Activated CD8-positive, alpha-beta T cell treated with anti-CD3 and anti-CD28 coated beads, Interleukin-2, amount 10 ng/mL, durations not matched to agents 7 days and 5 days (primary cell): ENCODE results near the gene LILRA1. TPM values are rescaled to one million over a fixed set of nuclear protein-coding genes. Genes with fewer than 3 reads are reported as not detected.
"Not testable (repeated sequence)": the region's sequence is repeated elsewhere in the genome, so short reads cannot be mapped to it uniquely, and the experiment has no call there.

ENCODE experiments used
- ATAC-seq: fragments of 150-1000 bp; cut with Tn5 transposase; one replicate; pipeline ENCODE4 v1.10.0; 2021; ENCODE audit warnings: moderate library complexity
- CTCF ChIA-PET: fragments of 350-600 bp; sonication (Branson Sonifier 250); formaldehyde crosslinking; loops from one replicate; lab custom pipeline; 2021; ENCODE audit warnings: antibody characterized with exemption; lab: Charles Lee
- POLR2A ChIA-PET: fragments of 350-600 bp; sonication (Branson Sonifier 250); formaldehyde crosslinking; loops from one replicate; lab custom pipeline; 2021; ENCODE audit warnings: antibody characterized with exemption; lab: Charles Lee
- DNase-seq: peaks from one replicate; pipeline ENCODE4 v3.0.0-alpha.2; 2020
- H3K27ac Mint-ChIP-seq: one replicate; pipeline ENCODE4 v1.8.0; 2021; ENCODE audit warnings: mild to moderate bottlenecking, mixed read lengths
- H3K27me3 Mint-ChIP-seq: one replicate; pipeline ENCODE4 v1.8.0; 2021; ENCODE audit warnings: low read depth, mixed read lengths
- H3K36me3 Mint-ChIP-seq: one replicate; pipeline ENCODE4 v1.8.0; 2021; ENCODE audit warnings: low read depth, mixed read lengths
- H3K4me1 Mint-ChIP-seq: one replicate; pipeline ENCODE4 v1.8.0; 2021; ENCODE audit warnings: low read depth, mixed read lengths
- H3K4me3 Mint-ChIP-seq: one replicate; pipeline ENCODE4 v1.8.0; 2021; ENCODE audit warnings: mild to moderate bottlenecking, mixed read lengths
- H3K9me3 Mint-ChIP-seq: one replicate; pipeline ENCODE4 v1.8.0; 2022; ENCODE audit warnings: mixed read lengths; ENCODE audit not compliant: insufficient read depth
- total RNA-seq, 2 experiments: library from RNA; stranded (reverse); gene quantifications; one replicate each; pipeline ENCODE4 v1.2.3, GENCODE V29; 2021

LILRA1 gene
- total RNA-seq, 2 experiments from 2014 or later = not detected

DNA sequence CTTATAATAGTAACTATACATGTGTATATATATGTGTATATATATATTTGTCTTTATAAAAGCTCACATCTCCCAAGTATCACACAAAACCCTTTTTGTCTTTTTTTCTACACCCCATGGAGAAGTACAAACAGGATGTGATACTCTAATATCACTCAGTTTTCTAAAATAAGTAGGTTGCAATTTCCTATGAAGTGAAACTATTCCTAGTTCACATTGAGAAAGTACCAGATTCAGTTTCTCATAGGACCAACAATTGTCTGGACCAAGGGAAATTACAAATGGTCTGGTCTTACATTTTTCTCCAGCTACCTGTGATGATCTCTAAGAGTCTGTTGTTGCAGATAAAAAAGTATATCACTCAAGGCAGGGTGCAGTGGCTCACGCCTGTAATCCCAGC is 19.0 kb downstream of the LILRA1 start:
- H3K4me1 Mint-ChIP-seq = peaks cover 8% of the 10 kb centered on the region
- peaks cover 14% of the 10 kb centered on the region for H3K27me3 Mint-ChIP-seq
- H3K4me3 Mint-ChIP-seq = no peak overlapping the region
- ChIA-PET CTCF (no interaction called here), POLR2A (no interaction called here)
- DNase-seq (no peak), ATAC-seq (no peak)
- no peaks in the 10 kb centered on the region for H3K9me3 Mint-ChIP-seq
- H3K36me3 Mint-ChIP-seq = no peaks in the 10 kb centered on the region
- H3K27ac Mint-ChIP-seq = no peak overlapping the region

DNA sequence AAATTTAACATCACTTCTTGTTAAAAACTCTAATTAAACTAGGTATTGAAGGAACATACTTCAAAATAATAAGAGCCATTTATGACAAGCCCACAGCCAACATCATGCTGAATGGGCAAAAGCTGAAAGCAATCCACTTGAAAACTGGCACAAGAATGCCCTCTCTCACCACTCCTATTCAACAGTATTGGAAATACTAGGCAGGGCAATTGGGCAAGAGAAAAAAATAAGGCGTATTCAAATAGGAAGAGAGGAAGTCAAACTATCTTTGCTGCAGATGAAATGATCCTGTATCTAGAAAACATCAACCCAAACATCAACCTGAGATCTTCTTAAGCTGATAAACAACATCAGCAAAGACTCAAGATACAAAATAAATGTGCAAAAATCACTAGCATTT is 21.3 kb downstream of the LILRA1 start:
- ATAC-seq = no peak
- DNase-seq = no peak
- Mint-ChIP-seq H3K27ac (no peak overlapping the region), H3K4me3 (no peak overlapping the region), H3K4me1 (peaks cover 8% of the 10 kb centered on the region), H3K9me3 (no peaks in the 10 kb centered on the region), H3K27me3 (peaks cover 17% of the 10 kb centered on the region), H3K36me3 (no peaks in the 10 kb centered on the region)
- POLR2A ChIA-PET = no interaction called here
- CTCF ChIA-PET = no interaction called here

DNA sequence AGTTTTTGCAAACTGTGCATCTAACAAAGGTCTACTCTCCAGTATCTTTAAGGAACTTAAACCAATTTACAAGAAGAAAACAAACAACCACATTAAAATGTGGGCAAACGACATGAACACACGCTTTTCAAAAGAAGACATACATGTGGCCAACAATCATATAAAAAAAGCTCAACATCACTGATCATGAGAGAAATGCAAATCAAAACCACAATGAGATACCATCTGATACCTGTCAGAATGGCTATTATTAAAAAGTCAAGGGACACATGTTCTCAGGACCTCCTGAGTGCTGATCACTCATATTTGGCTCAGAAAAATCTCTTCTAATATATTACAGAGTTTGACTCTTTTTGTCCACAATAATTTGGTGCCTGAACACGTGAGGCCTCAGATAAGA is 22.6 kb downstream of the LILRA1 start:
- no peak for DNase-seq
- H3K4me1 Mint-ChIP-seq = peaks cover 8% of the 10 kb centered on the region
- ATAC-seq = no peak
- no peaks in the 10 kb centered on the region for H3K9me3 Mint-ChIP-seq
- H3K27me3 Mint-ChIP-seq = peaks cover 17% of the 10 kb centered on the region
- H3K4me3 Mint-ChIP-seq = no peak overlapping the region
- H3K36me3 Mint-ChIP-seq = no peaks in the 10 kb centered on the region
- POLR2A ChIA-PET = no interaction called here
- CTCF ChIA-PET = no interaction called here
- H3K27ac Mint-ChIP-seq = no peak overlapping the region

DNA sequence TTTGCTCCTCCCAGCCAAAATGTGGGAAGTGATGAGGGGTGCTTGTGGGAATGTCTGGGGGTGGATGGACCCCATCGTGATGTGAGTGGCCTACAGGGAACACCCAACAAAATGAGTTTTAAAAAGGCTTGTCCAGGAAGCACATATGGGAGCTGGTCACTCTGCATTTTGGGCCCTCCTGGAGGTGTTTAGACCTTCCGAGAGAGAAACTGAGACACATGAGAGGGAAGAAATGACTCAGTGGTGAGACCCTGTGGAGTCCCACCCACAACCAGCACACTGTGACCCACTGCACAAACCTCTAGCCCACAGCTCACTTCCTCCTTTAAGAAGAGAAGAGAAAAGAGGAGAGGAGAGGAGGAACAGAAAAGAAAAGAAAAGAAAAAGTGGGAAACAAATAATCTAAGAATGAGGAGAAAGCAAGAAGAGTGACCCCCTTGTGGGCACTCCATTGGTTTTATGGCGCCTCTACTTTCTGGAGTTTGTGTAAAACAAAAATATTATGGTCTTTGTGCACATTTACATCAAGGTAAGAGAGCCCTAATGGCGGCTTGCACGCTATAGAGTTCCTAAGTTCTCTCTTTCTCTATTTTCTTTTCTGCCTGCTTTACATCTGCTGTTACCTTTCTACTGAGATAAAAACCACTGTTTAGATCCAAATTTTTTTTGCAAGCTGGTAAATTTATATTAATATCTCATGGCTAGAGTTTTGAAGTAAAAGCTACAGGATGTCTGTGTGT is 23.6 kb downstream of the LILRA1 start:
- no peak overlapping the region for H3K4me3 Mint-ChIP-seq
- peaks cover 8% of the 10 kb centered on the region for H3K4me1 Mint-ChIP-seq
- ATAC-seq (no peak), DNase-seq (no peak)
- no peaks in the 10 kb centered on the region for H3K9me3 Mint-ChIP-seq
- no peak overlapping the region for H3K27ac Mint-ChIP-seq
- peaks cover 25% of the 10 kb centered on the region for H3K27me3 Mint-ChIP-seq
- ChIA-PET CTCF (interaction anchor here (0.7 kb wide), 1 partner anchor 57 kb away, joined by 3 read pairs; no protein-coding TSS in a partner anchor), POLR2A (interaction anchor here (0.6 kb wide), 1 partner anchor 80 kb away, joined by 3 read pairs; no protein-coding TSS in a partner anchor)
- H3K36me3 Mint-ChIP-seq = no peaks in the 10 kb centered on the region

DNA sequence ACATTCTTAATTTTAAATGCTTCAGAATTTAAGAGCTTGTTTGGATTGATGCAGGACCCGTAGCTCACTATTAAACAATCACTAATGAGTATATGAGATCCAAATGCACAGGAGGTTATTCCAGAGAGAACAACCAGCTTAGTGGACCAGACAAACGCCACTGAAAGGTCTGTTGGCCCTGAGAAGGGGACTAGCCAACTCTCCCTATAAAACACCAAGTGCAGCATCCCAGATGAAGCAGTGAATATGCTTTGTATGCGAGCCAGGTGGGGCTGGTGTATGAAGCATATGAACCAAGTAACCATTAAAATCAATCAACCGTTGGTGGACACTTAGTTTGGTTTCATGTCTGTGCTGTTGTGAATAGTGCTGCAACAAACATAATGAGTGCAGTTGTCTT is 27.0 kb downstream of the LILRA1 start:
- DNase-seq = no peak

DNA sequence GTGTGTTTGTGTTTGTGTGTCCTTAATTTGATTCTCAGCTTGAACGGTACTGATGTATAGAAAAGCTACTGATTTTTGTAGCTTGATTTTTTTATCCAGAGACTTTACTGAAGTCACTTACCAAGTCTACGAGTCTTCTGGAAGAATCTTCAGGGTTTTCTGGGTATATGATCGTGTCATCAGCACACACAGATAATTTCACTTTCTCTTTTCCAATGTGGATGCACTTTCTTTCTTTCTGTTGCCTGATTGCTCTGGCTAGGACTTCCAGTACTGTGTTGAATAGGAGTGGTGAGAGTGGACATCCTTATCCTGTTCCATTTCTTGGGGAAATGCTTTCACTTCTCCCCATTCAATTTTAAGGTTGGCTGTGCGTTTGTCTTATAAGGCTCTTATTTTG is 29.0 kb downstream of the LILRA1 start:
- Mint-ChIP-seq H3K9me3 (no peaks in the 10 kb centered on the region), H3K36me3 (no peaks in the 10 kb centered on the region), H3K4me3 (no peak overlapping the region), H3K4me1 (no peaks in the 10 kb centered on the region), H3K27me3 (peaks cover 27% of the 10 kb centered on the region), H3K27ac (no peak overlapping the region)
- ChIA-PET POLR2A (no interaction called here), CTCF (interaction anchor here (0.7 kb wide), 1 partner anchor 143 kb away, joined by 3 read pairs; no protein-coding TSS in a partner anchor)
- DNase-seq = no peak
- no peak for ATAC-seq

More for the DNA sequence above, 27.0 kb downstream of the LILRA1 start:
- peaks cover 8% of the 10 kb centered on the region for H3K4me1 Mint-ChIP-seq
- H3K9me3 Mint-ChIP-seq = no peaks in the 10 kb centered on the region
- H3K27ac Mint-ChIP-seq = no peak overlapping the region
- no peaks in the 10 kb centered on the region for H3K36me3 Mint-ChIP-seq
- no peak overlapping the region for H3K4me3 Mint-ChIP-seq
- no peak for ATAC-seq
- H3K27me3 Mint-ChIP-seq = peaks cover 32% of the 10 kb centered on the region
- ChIA-PET CTCF (interaction anchor here (0.9 kb wide), 1 partner anchor 53 kb away, joined by 3 read pairs; no protein-coding TSS in a partner anchor), POLR2A (no interaction called here)

DNA sequence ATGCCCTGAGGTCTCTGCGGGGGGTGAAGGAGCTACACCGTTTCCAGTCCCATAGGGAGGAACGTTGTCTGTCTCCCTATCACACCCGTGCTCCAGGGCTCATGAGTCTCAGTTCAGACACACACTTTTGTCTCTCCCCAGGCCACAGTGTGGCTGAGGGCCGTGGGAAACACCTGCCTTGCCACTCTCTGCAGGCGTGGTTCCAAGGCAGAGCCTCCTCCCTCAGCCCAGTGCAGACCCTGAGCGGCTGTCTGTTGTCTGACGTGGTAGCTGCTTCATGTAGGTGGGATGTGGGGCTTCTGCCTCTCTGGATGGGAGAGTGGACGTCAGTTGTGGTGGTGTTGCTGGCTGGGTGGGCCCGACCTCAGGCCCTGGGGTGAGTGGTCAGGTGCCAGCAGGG is 30.8 kb downstream of the LILRA1 start:
- peaks cover 26% of the 10 kb centered on the region for H3K27me3 Mint-ChIP-seq
- DNase-seq, H3K9me3 Mint-ChIP-seq, H3K27ac Mint-ChIP-seq, CTCF ChIA-PET, POLR2A ChIA-PET, H3K4me1 Mint-ChIP-seq, H3K4me3 Mint-ChIP-seq, ATAC-seq, H3K36me3 Mint-ChIP-seq: not testable (repeated sequence)

DNA sequence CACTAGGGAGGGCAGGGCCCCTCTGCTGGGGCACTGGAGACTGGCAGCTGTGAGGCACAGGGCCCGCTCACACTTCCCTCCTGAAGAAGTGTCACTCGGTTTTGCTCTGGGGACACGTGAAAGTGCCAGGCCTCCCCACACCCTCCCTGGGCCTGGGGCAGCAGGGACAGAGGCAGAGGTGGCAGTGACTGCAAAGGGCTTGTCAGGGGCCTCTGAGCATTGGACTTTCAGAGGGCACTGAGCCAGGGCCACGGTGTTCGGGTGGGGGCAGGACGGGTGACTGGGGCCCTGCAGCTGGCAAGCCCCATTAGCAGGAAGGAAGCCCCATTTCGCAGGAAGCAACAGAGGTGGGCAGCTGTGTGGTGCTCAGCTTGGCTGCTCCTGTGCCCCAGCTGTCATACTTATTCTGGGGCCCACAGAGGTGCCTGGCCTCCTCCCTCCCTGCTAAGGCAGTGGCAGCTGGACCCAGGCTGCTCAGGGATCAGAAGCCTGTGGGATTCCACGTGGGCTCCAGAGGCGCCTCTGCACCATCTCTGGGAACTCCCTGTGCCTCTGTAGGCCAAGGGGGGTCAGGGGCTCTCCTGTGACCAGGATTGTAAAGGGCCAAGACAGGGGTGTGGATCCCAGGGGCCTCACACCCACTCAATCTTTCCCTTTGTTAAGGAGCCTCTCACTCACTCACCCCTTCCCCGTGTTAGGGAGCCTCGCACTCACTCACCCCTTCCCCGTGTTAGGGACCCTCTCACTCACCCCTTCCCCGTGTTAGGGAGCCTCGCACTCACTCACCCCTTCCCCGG is 31.7 kb downstream of the LILRA1 start:
- H3K9me3 Mint-ChIP-seq, H3K4me1 Mint-ChIP-seq, H3K36me3 Mint-ChIP-seq, CTCF ChIA-PET, POLR2A ChIA-PET, H3K4me3 Mint-ChIP-seq, DNase-seq, ATAC-seq, H3K27ac Mint-ChIP-seq: not testable (repeated sequence)
- peaks cover 32% of the 10 kb centered on the region for H3K27me3 Mint-ChIP-seq

DNA sequence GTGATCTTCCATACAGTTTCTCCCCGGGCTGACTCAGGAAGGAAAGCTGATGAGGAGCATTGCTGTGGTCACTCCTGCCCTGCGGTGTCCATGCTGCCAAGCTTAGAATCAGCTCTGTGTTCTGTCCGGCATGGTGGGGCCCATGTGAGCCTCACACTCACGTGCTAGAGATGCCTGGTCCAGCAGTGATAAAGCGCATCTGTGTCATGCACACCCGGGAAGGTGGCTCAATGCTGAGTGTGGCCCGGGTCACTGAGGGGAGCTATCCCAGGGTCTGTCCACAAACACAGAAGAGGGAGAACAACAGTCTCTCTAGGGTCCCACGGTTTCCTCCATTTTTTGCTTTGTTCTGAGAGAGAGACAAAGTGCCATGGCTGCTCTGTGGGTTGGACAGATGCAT is 33.3 kb downstream of the LILRA1 start:
- no peak overlapping the region for H3K4me3 Mint-ChIP-seq
- no peak overlapping the region for H3K27ac Mint-ChIP-seq
- no peaks in the 10 kb centered on the region for H3K36me3 Mint-ChIP-seq
- peaks cover 2% of the 10 kb centered on the region for H3K4me1 Mint-ChIP-seq
- H3K9me3 Mint-ChIP-seq = no peaks in the 10 kb centered on the region
- ATAC-seq (no peak), DNase-seq (no peak)
- peaks cover 30% of the 10 kb centered on the region for H3K27me3 Mint-ChIP-seq
- ChIA-PET CTCF (interaction anchor here (1.1 kb wide), 1 partner anchor 61 kb away, joined by 3 read pairs; no protein-coding TSS in a partner anchor), POLR2A (no interaction called here)

DNA sequence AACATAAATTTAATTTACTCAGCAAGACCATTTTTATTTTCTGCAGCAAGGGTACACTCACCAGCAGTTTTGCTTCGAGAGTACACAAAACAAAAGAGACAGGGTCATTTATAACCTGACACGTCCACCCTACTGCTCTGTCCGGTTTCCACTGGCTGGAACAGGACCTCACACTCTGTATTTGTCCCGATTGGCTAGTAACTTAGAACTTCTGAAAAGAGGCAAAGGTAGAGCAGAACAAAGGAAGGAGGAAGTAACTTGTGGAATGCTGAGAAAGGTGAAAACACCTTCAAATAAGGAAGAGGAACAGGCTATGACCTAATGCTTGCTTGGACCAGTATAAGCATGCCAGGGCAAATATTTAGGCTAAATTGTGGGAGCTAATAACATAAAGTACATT is 34.5 kb downstream of the LILRA1 start:
- peaks cover 20% of the 10 kb centered on the region for H3K27me3 Mint-ChIP-seq
- DNase-seq, H3K27ac Mint-ChIP-seq, ATAC-seq, H3K9me3 Mint-ChIP-seq, H3K36me3 Mint-ChIP-seq, H3K4me1 Mint-ChIP-seq, H3K4me3 Mint-ChIP-seq, POLR2A ChIA-PET: not testable (repeated sequence)
- CTCF ChIA-PET = interaction anchor here (1.1 kb wide), 1 partner anchor 62 kb away, joined by 3 read pairs; no protein-coding TSS in a partner anchor

DNA sequence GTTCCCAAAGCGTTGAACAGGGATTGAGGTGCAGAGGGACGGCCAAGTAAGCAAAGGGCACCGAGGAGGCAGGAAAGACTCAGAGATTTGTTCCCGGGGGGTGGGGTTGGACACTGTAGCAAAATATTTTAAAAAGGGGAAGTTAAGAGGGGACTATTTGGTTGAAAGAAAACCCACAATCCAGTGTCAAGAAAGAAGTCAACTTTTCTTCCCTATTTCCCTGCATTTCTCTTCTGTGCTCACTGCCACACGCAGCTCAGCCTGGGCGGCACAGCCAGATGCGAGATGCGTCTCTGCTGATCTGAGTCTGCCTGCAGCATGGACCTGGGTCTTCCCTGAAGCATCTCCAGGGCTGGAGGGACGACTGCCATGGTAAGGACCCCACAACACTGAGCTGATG is 36.8 kb downstream of the LILRA1 start, which contains the start of gene LILRB1:
Gene LILRB1, plus strand, starts transcription at position 223 of the 400 bp plus-strand sequence. CDS start 590 bp downstream, outside the sequence.
- peaks cover 13% of the 10 kb centered on the region for H3K27me3 Mint-ChIP-seq
- POLR2A ChIA-PET, CTCF ChIA-PET: not testable (repeated sequence)

DNA sequence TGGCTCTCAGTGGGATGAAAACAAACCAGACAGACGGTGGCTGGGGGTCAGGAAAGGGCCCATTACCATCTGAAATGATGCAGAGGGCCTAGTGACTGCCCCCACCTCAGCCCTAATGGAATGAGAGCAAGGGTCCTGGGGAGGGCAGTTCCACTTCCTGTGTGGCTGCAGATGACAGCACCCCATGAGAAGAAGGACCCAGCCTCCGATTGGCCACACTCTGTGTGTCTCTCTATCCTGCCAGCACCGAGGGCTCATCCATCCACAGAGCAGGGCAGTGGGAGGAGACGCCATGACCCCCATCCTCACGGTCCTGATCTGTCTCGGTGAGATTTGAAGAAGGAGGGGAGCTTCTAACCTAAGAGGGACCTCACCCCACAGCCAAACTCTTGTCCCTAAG is 37.4 kb downstream of the LILRA1 start:
- no peak overlapping the region for H3K4me3 Mint-ChIP-seq
- no peak overlapping the region for H3K27ac Mint-ChIP-seq
- H3K4me1 Mint-ChIP-seq = peaks cover 2% of the 10 kb centered on the region
- DNase-seq = no peak
- ChIA-PET POLR2A (no interaction called here), CTCF (no interaction called here)
- peaks cover 13% of the 10 kb centered on the region for H3K27me3 Mint-ChIP-seq
- no peak for ATAC-seq
- H3K9me3 Mint-ChIP-seq = no peaks in the 10 kb centered on the region
- H3K36me3 Mint-ChIP-seq = no peaks in the 10 kb centered on the region

More for the DNA sequence above, 36.8 kb downstream of the LILRA1 start, which contains the start of gene LILRB1:
- H3K9me3 Mint-ChIP-seq, H3K36me3 Mint-ChIP-seq, DNase-seq, ATAC-seq, H3K4me1 Mint-ChIP-seq, H3K4me3 Mint-ChIP-seq, H3K27ac Mint-ChIP-seq: not testable (repeated sequence)
